GM19452 (cell line): ENCODE measurements around the gene WDR27.
"Not testable (repeated sequence)": the region's sequence is repeated elsewhere in the genome, so short reads cannot be mapped to it uniquely, and the experiment has no call there.

Source experiments
- ATAC-seq: cut with Tn5 transposase; IDR thresholded peaks from one replicate; pipeline ENCODE4 v1.9.1; 2021; ENCODE audit not compliant: unreplicated experiment

The WDR27 gene

GRCh38 chr6:169664227-169664626 is 37.6 kb downstream of the WDR27 start:
- no peak for ATAC-seq

GRCh38 chr6:169663468-169663867 is 38.4 kb downstream of the WDR27 start:
- ATAC-seq, result no peak

- no peak for ATAC-seq
Observed at GRCh38 chr6:169661391-169661756, 40.5 kb downstream of the WDR27 start.

- no peak for ATAC-seq
Observed at GRCh38 chr6:169660751-169661390, 41.0 kb downstream of the WDR27 start.

GRCh38 chr6:169659820-169660610 is 41.8 kb downstream of the WDR27 start:
- no peak for ATAC-seq

- ATAC-seq, result no peak
Observed at GRCh38 chr6:169657284-169657610, 44.6 kb downstream of the WDR27 start.

GRCh38 chr6:169656546-169657283 is 45.1 kb downstream of the WDR27 start:
- no peak for ATAC-seq

GRCh38 chr6:169654598-169655391 is 47.0 kb downstream of the WDR27 start:
- peak; percentile 93 for ATAC-seq

- no peak for ATAC-seq
Observed at GRCh38 chr6:169653691-169654090, 48.1 kb downstream of the WDR27 start.

- no peak for ATAC-seq
Observed at GRCh38 chr6:169652896-169653295, 48.9 kb downstream of the WDR27 start.

GRCh38 chr6:169651498-169651897 is 50.3 kb downstream of the WDR27 start:
- no peak for ATAC-seq

GRCh38 chr6:169650959-169651292 is 50.9 kb downstream of the WDR27 start:
- ATAC-seq, result no peak

- no peak for ATAC-seq
Observed at GRCh38 chr6:169650241-169650958, 51.4 kb downstream of the WDR27 start.

- ATAC-seq, result no peak
Observed at GRCh38 chr6:169648617-169649016, 53.2 kb downstream of the WDR27 start.

- ATAC-seq, result no peak
Observed at GRCh38 chr6:169648092-169648491, 53.7 kb downstream of the WDR27 start.

GRCh38 chr6:169647637-169648036 is 54.2 kb downstream of the WDR27 start:
- no peak for ATAC-seq

GRCh38 chr6:169646906-169647567 is 54.8 kb downstream of the WDR27 start:
- ATAC-seq, result no peak

GRCh38 chr6:169645459-169645858 is 56.4 kb downstream of the WDR27 start:
- ATAC-seq, result not testable (repeated sequence)

GRCh38 chr6:169643521-169643920 is 58.3 kb downstream of the WDR27 start:
- ATAC-seq, result no peak

- ATAC-seq, result no peak
Observed at GRCh38 chr6:169642455-169642854, 59.4 kb downstream of the WDR27 start.
